NCI-H1105 treated with DMSO at 0.1 percent for 48 hours (cell line): ENCODE measurements around the gene SPACA4.
"Not testable (repeated sequence)": the region's sequence is repeated elsewhere in the genome, so short reads cannot be mapped to it uniquely, and the experiment has no call there.

Source experiments
- DNase-seq: peaks from one replicate; lab custom pipeline; 2025; lab: John Stamatoyannopoulos, UW

Gene SPACA4

GRCh38 chr19:48618916-48619691 is 12.6 kb downstream of the SPACA4 start, which contains the start of the genes RPL18 and SPHK2:
Gene RPL18 (minus strand): TSS chr19:48619178. CDS start chr19:48619143, 35 bp downstream.
Gene SPHK2 (plus strand): TSS chr19:48619506. CDS start chr19:48620515, 1,009 bp downstream.
- DNase-seq = peak; percentile 100

- DNase-seq = no peak
These were observed 13.4 kb downstream of the SPACA4 start for GRCh38 chr19:48619692-48620585.

GRCh38 chr19:48623556-48624066 is 17.1 kb downstream of the SPACA4 start:
- no peak for DNase-seq

DNA sequence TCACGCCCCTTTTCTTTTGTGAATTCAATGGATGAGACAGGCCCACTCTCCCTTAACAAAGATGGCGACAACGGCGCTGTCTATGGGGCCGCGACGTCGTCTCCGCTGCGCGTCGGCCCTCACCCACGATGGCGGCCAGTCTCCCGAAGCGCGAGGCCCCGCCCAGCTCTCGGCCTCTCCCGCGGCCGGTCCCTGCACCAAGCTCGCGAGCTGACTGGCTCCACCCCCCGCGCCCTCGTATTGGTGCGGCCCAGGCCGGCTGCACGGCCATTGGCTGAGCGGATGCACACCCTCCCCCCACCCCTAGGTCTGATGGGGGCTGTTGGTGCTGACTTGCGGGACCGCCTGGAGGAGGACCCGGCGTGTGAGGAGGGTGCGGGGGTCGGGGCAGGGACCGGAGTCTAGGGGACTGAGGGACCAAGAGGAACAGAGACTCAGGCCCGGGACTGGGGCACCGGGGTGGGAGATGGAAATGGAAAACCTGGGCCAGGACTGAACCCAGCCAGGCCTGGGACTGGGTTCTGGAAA is 17.6 kb downstream of the SPACA4 start:
- DNase-seq = peak; percentile 98

DNA sequence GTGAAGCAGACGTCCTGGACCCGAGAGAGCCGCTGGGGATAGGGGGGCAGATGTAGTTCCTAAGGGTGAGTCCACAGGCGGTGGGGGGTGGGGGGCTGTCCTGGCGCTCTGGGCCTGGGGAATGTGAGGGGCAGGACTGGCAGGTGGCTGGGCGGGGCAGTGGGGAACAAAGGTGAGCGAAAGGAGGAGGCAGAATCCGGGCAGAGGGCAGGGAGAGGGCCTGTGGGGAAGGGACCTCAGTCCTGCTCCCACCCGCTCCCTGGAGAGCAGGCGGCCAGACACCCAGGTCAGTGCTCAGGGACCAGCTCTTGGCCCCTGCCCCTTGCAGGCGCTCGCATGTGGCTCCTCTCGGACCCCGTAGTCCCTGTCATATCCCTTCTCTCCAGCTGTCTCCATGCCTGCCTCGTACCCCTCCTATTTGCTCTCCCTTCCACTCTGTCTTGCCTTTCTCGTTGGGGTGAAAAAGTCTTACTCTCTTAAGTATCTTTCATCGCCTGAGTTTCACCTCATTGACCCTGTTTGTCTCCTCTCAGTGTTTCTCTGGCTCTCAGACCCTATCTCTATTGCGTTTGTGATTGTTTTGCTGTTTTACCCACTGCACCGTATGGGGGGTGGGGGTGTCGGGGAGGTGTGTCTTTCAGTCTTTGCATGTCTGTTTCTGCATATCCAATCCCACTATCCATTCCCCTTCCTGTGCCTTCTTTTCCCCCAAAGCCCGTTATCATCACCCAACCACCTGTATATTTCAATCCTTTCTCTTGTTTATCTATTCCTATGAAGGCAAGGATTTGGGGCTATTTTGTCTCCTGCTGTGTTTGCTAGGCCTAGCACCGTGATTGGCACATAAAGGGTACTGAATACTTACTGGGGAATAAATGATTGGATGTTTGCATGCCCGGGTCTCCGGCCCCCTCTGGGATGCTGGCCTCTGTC is 18.5 kb downstream of the SPACA4 start:
- peak; percentile 28 for DNase-seq

GRCh38 chr19:48625891-48626327 is 19.4 kb downstream of the SPACA4 start:
- no peak for DNase-seq

- DNase-seq = no peak
These were observed 20.8 kb downstream of the SPACA4 start for GRCh38 chr19:48627201-48627864.

DNA sequence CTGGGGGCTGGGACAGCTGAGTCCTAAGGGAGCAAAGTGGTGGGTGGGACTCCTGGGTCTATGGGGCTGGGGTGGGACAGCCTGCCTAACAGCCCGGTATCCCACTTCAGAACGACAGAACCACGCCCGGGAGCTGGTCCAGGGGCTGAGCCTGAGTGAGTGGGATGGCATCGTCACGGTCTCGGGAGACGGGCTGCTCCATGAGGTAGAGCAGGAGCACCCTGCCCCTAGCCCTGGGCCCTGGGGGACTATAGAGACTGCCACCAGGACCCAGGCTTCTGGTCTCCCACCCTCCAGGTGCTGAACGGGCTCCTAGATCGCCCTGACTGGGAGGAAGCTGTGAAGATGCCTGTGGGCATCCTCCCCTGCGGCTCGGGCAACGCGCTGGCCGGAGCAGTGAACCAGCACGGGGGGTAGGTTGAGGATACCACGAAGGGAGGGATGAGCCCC is 21.3 kb downstream of the SPACA4 start:
- no peak for DNase-seq

DNA sequence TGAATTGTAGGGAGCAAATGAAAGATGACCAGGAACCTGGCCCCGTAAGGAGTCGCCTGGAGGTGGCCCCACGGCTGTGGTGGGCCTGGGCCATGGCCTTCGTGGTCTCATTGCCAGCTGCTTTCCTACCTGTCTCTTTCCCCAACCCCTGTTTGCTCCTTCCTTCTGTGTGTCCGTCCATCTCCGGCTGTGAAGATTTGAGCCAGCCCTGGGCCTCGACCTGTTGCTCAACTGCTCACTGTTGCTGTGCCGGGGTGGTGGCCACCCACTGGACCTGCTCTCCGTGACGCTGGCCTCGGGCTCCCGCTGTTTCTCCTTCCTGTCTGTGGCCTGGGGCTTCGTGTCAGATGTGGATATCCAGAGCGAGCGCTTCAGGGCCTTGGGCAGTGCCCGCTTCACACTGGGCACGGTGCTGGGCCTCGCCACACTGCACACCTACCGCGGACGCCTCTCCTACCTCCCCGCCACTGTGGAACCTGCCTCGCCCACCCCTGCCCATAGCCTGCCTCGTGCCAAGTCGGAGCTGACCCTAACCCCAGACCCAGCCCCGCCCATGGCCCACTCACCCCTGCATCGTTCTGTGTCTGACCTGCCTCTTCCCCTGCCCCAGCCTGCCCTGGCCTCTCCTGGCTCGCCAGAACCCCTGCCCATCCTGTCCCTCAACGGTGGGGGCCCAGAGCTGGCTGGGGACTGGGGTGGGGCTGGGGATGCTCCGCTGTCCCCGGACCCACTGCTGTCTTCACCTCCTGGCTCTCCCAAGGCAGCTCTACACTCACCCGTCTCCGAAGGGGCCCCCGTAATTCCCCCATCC is 22.1 kb downstream of the SPACA4 start:
- no peak for DNase-seq

DNA sequence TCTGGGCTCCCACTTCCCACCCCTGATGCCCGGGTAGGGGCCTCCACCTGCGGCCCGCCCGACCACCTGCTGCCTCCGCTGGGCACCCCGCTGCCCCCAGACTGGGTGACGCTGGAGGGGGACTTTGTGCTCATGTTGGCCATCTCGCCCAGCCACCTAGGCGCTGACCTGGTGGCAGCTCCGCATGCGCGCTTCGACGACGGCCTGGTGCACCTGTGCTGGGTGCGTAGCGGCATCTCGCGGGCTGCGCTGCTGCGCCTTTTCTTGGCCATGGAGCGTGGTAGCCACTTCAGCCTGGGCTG is 22.7 kb downstream of the SPACA4 start:
- DNase-seq = no peak

- DNase-seq = peak; percentile 86
These were observed 23.2 kb downstream of the SPACA4 start for GRCh38 chr19:48629599-48630295.

GRCh38 chr19:48630296-48631063 is 23.9 kb downstream of the SPACA4 start:
- DNase-seq = peak; percentile 34

DNA sequence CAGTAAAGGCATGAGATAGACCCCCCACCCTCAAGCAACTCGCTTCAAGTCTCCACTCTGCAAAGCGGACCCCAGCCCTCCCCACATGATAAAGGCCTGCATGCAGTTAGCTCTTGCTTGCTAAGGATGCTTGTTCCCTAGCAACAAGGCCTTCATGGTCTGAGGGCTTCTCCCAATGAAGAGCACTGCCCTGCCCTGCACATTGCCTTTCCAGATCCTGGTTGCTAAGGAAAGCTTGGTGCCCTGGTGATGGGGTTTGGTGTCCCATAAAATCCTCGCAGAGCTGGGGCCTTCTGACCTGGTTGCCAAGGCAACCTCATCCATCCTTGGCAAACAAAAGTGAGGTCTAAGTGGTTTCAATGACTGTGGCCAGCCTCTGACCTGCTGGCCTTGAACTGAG is 24.7 kb downstream of the SPACA4 start:
- DNase-seq = peak; percentile 8

- DNase-seq = not testable (repeated sequence)
These were observed 25.7 kb downstream of the SPACA4 start for GRCh38 chr19:48632286-48632685.

- DNase-seq = no peak
These were observed 26.2 kb downstream of the SPACA4 start for GRCh38 chr19:48632692-48633147.

DNA sequence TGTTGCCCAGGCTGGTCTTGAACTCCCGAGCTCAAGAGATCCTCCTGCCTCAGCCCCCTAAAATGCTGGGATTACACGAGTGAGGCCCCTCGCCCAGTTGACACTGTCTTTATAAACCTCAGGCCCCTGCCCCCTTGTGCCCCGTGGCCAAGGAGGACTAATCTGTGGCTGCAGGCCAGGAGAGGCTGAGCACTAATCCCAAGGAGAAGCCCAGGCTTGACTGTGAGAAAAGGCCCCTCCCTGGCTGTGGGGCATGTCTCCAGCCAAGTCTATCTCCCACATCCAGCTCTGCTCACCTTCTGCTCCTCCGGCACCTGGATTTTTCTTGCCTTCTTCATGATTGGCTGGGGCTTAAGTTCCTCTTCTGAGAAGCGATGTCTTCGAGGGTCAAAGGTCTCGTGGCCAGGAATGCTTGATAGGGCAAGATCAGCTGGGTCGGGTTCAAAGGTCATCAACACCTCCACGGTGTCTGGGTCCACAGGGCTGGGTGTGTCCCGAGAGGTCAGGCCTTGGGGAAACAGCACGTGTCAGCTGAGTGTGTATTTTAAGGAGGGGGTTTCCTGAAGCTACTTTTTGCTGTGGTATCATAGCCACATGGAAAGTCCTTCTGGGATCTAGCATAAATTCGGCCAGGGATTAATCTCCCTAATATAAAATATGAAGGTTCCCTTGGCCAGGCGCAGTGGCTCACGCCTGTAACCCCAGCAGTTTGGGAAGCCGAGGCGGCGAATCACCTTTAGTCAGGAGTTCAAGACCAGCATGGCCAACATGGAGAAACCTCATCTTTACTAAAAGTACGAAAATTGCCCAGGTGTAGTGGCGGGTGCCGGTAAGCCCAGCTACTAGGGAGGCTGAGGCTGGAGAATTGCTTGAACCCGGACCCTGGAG is 26.9 kb downstream of the SPACA4 start:
- DNase-seq = no peak

DNA sequence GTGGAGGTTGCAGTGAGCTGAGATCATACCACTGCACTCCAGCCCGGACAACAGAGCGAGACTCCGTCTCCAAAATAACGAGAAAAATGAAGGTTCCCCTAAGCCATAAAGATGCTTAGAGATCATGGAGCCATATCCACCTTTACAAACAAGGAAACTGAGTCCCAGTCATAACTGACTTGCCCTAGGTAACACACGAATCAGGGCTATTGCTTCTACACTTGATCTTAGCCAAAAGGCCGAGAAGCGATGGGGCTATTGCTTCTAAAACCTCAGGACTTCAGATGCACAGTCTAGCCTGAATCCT is 27.4 kb downstream of the SPACA4 start:
- no peak for DNase-seq
